ENCODE measurements around the gene CASK. TPM values are rescaled to one million over a fixed set of nuclear protein-coding genes. Genes with fewer than 3 reads are reported as not detected.
"Not testable (repeated sequence)": the region's sequence is repeated elsewhere in the genome, so short reads cannot be mapped to it uniquely, and the experiment has no call there.

The CASK gene
- total and polyA plus RNA-seq, 2 of the 13 experiments (the other 11 are each of a cell fraction or from before 2014, with no cell fraction given) = 14.5 to 16.0 TPM

- TF ChIP-seq PPARG (CRISPR knock-in tag; conservative IDR thresholded peaks at IDR 0.05) (no peak), ZMAT3 (CRISPR knock-in tag; conservative IDR thresholded peaks at IDR 0.05) (no peak), IRF2 (CRISPR knock-in tag; IDR thresholded peaks at IDR 0.05) (no peak), TMF1 (CRISPR knock-in tag; IDR thresholded peaks at IDR 0.05; ENCODE audit: low read depth) (no peak), SRSF1 (optimal IDR thresholded peaks at IDR 0.05; ENCODE audit: low read depth, low read length) (no peak), POLR2A (IDR thresholded peaks at IDR 0.05; ENCODE audit: insufficient read depth in 1 of 2, low read depth in 2 of 2, low read length in 2 of 2) (no peak), SAP130 (CRISPR knock-in tag; IDR thresholded peaks at IDR 0.05; ENCODE audit: low read depth) (no peak), RORA (CRISPR knock-in tag; IDR thresholded peaks at IDR 0.05) (no peak), ZNF280B (CRISPR knock-in tag; IDR thresholded peaks at IDR 0.05; ENCODE audit: borderline replicate concordance) (no peak), ZC3H13 (CRISPR knock-in tag; IDR thresholded peaks at IDR 0.05) (no peak), HDAC6 (IDR thresholded peaks at IDR 0.05; ENCODE audit: low read depth, low read length) (no peak), THYN1 (CRISPR knock-in tag; IDR thresholded peaks at IDR 0.05; ENCODE audit: borderline replicate concordance, low read depth) (no peak), STAG1 (CRISPR knock-in tag; IDR thresholded peaks at IDR 0.05) (no peak), PHF20 (CRISPR knock-in tag; IDR thresholded peaks at IDR 0.05) (no peak), ZNF180 (CRISPR knock-in tag; IDR thresholded peaks at IDR 0.05; ENCODE audit: borderline replicate concordance, low read depth) (no peak), DNMT3B (CRISPR knock-in tag; conservative IDR thresholded peaks at IDR 0.05) (no peak)
- TF ChIP-seq, protein P1, sequence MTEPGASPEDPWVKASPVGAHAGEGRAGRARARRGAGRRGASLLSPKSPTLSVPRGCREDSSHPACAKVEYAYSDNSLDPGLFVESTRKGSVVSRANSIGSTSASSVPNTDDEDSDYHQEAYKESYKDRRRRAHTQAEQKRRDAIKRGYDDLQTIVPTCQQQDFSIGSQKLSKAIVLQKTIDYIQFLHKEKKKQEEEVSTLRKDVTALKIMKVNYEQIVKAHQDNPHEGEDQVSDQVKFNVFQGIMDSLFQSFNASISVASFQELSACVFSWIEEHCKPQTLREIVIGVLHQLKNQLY (CRISPR knock-in tag; IDR thresholded peaks at IDR 0.05) = no peak
- TF ChIP-seq, protein P2, sequence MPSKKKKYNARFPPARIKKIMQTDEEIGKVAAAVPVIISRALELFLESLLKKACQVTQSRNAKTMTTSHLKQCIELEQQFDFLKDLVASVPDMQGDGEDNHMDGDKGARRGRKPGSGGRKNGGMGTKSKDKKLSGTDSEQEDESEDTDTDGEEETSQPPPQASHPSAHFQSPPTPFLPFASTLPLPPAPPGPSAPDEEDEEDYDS (CRISPR knock-in tag; IDR thresholded peaks at IDR 0.05) = no peak
- DNase-seq (ENCODE audit: low spot score) (no peak), ATAC-seq (no peak), FAIRE-seq (no peak)
- Histone ChIP-seq H3K9ac (ENCODE audit: insufficient read depth, low read depth, low read length) (no peak overlapping the region), H3K4me2 (ENCODE audit: low read depth, low read length) (no peak overlapping the region), H4K20me1 (ENCODE audit: insufficient read depth, low read length) (no peaks in the 10 kb centered on the region), H3K36me3 (replicated peaks in 1 of 2; ENCODE audit: control insufficient read depth in 1 of 2, insufficient read depth in 2 of 2, low read length in 2 of 2) (no peaks in the 10 kb centered on the region), H3K9me3 (ENCODE audit: low read length) (no peaks in the 10 kb centered on the region), H2AFZ (ENCODE audit: low read length) (no peak overlapping the region), H3K27me3 (ENCODE audit: control insufficient read depth in 1 of 2, insufficient read depth in 2 of 2, low read length in 2 of 2) (no peaks in the 10 kb centered on the region), H3K27ac (ENCODE audit: extremely low read length, insufficient read depth, low read length) (no peak overlapping the region), H3K79me2 (ENCODE audit: insufficient read depth, low read length) (no peaks in the 10 kb centered on the region), H3K4me1 (ENCODE audit: insufficient read depth, low read length) (no peaks in the 10 kb centered on the region), H3K4me3 (replicated peaks in 1 of 3; ENCODE audit: insufficient read depth in 1 of 3, low read depth in 2 of 3, low read length in 3 of 3) (no peak overlapping the region)
- in situ Hi-C loops (cut with HindIII; ENCODE audit: extremely low pct_ligation_motif_present, low pct_unique_long_range_greater_than_20kb) = no loop called here
- no TSS peak for BruUV-seq (replicated peaks)
- intact Hi-C loops (cut with micrococcal nuclease; ENCODE audit: unreplicated experiment) = no loop called here
- 100% methylated on average over 2 of the region's 2 CpGs for WGBS (ENCODE audit: low lambda C conversion rate)
- ChIA-PET POLR2A (no interaction called here), CTCF (ENCODE audit: low intra/inter-chr PET ratio, low total read pairs) (no interaction called here)
These were observed 316.0 kb downstream of the CASK start for GRCh38 chrX:41607264-41607832.

- H3K4me1 ChIP-seq (ENCODE audit: insufficient read depth, low read length); BruUV-seq (replicated peaks); intact Hi-C loops (cut with micrococcal nuclease; ENCODE audit: unreplicated experiment); H3K4me3 ChIP-seq (replicated peaks in 1 of 3; ENCODE audit: insufficient read depth in 1 of 3, low read depth in 2 of 3, low read length in 3 of 3); DNase-seq (ENCODE audit: low spot score); H4K20me1 ChIP-seq (ENCODE audit: insufficient read depth, low read length); FAIRE-seq; CTCF ChIA-PET (ENCODE audit: low intra/inter-chr PET ratio, low total read pairs); H3K27ac ChIP-seq (ENCODE audit: extremely low read length, insufficient read depth, low read length); H3K27me3 ChIP-seq (ENCODE audit: control insufficient read depth in 1 of 2, insufficient read depth in 2 of 2, low read length in 2 of 2); H3K9ac ChIP-seq (ENCODE audit: insufficient read depth, low read depth, low read length); ATAC-seq; H3K4me2 ChIP-seq (ENCODE audit: low read depth, low read length); H3K9me3 ChIP-seq (ENCODE audit: low read length); H2AFZ ChIP-seq (ENCODE audit: low read length); H3K36me3 ChIP-seq (replicated peaks in 1 of 2; ENCODE audit: control insufficient read depth in 1 of 2, insufficient read depth in 2 of 2, low read length in 2 of 2); POLR2A ChIA-PET; H3K79me2 ChIP-seq (ENCODE audit: insufficient read depth, low read length); in situ Hi-C loops (cut with HindIII; ENCODE audit: extremely low pct_ligation_motif_present, low pct_unique_long_range_greater_than_20kb): not testable (repeated sequence)
- 100% methylated on average over 4 of the region's 4 CpGs for WGBS (ENCODE audit: low lambda C conversion rate)
These were observed 317.3 kb downstream of the CASK start for GRCh38 chrX:41606057-41606456.

Data from HepG2 (cell line).